PFSK-1 (cell line): Measurements from ENCODE around the gene CNNM4.

ENCODE experiments used
- POLR2AphosphoS5 ChIP-seq: IDR thresholded peaks from 2 replicates; pipeline ENCODE4 v1.6.1; 2012; ENCODE audit warnings: low read depth, mild to moderate bottlenecking, control low read depth, low read length, moderate library complexity
- SIN3A ChIP-seq: IDR thresholded peaks from 2 replicates; pipeline ENCODE4 v1.6.1; 2012; ENCODE audit warnings: mild to moderate bottlenecking, low read length, moderate library complexity, borderline replicate concordance; ENCODE audit not compliant: insufficient read depth

GRCh38 chr2:96811917-96812316 lies 51.2 kb downstream of the CNNM4 start:
- TF ChIP-seq SIN3A (no peak), POLR2AphosphoS5 (no peak)
